CD4-positive, alpha-beta T cell treated with Interleukin-2 at 100 ng/mL for 4 hours (primary cell): ENCODE results near the gene ANGPTL2.
"Not testable (repeated sequence)": the region's sequence is repeated elsewhere in the genome, so short reads cannot be mapped to it uniquely, and the experiment has no call there.

Experiments used
- DNase-seq: peaks from one replicate; pipeline ENCODE4 v3.0.0-alpha.2; 2020; ENCODE audit warnings: low spot score

The ANGPTL2 gene

GRCh38 chr9:127154390-127155191 is 32.2 kb upstream of the ANGPTL2 start:
- DNase-seq, result no peak

GRCh38 chr9:127154003-127154389 is 31.6 kb upstream of the ANGPTL2 start:
- no peak for DNase-seq

GRCh38 chr9:127153501-127153900 is 31.1 kb upstream of the ANGPTL2 start:
- DNase-seq, result no peak

GRCh38 chr9:127149463-127150390 is 27.3 kb upstream of the ANGPTL2 start:
- no peak for DNase-seq

GRCh38 chr9:127149010-127149409 is 26.6 kb upstream of the ANGPTL2 start:
- DNase-seq, result no peak

- no peak for DNase-seq
Measured at GRCh38 chr9:127148014-127148413, 25.6 kb upstream of the ANGPTL2 start.

- no peak for DNase-seq
Measured at GRCh38 chr9:127147251-127147650, 24.8 kb upstream of the ANGPTL2 start.

- DNase-seq, result not testable (repeated sequence)
Measured at GRCh38 chr9:127146841-127147240, 24.4 kb upstream of the ANGPTL2 start.

GRCh38 chr9:127144670-127145445 is 22.4 kb upstream of the ANGPTL2 start:
- no peak for DNase-seq

- no peak for DNase-seq
Measured at GRCh38 chr9:127143920-127144465, 21.6 kb upstream of the ANGPTL2 start.

- DNase-seq, result no peak
Measured at GRCh38 chr9:127142931-127143464, 20.6 kb upstream of the ANGPTL2 start.

- DNase-seq, result no peak
Measured at GRCh38 chr9:127142291-127142690, 19.9 kb upstream of the ANGPTL2 start.

- DNase-seq, result no peak
Measured at GRCh38 chr9:127140842-127141675, 18.6 kb upstream of the ANGPTL2 start.

- no peak for DNase-seq
Measured at GRCh38 chr9:127140181-127140580, 17.7 kb upstream of the ANGPTL2 start.

GRCh38 chr9:127139775-127140174 is 17.3 kb upstream of the ANGPTL2 start:
- no peak for DNase-seq

- DNase-seq, result no peak
Measured at GRCh38 chr9:127139071-127139731, 16.8 kb upstream of the ANGPTL2 start.

GRCh38 chr9:127138444-127138843 is 16.0 kb upstream of the ANGPTL2 start:
- DNase-seq, result no peak

- no peak for DNase-seq
Measured at GRCh38 chr9:127137640-127138360, 15.4 kb upstream of the ANGPTL2 start.

- no peak for DNase-seq
Measured at GRCh38 chr9:127136880-127137639, 14.6 kb upstream of the ANGPTL2 start.
